Thyroid gland (tissue), 4 donors: ENCODE results near the gene CAMP.

Experiments
- POLR2A ChIP-seq, 2 donors: fragments of 450-650 bp; IDR thresholded peaks; one replicate each; pipeline ENCODE4 v1.6.1; 2017; ENCODE audit warnings: antibody characterized with exemption in 2 of 2, mild to moderate bottlenecking in 2 of 2, moderate library complexity in 1 of 2
- TF ChIP-seq, protein P1 (sequence below), 6 experiments: fragments of 200-600 bp in 3 of 6; fragments of 450-650 bp in 3 of 6; sonication (generic) in 3 of 6; IDR thresholded peaks; one replicate each; pipeline ENCODE4 v1.5.1; 2016 to 2019; ENCODE audit warnings: antibody characterized with exemption in 6 of 6, mild to moderate bottlenecking in 2 of 6, inconsistent platforms in 1 of 6, moderate library complexity in 1 of 6

GRCh38 chr3:48238531-48239085, 15.3 kb downstream of the CAMP start:
- no peak for TF ChIP-seq POLR2A (IDR thresholded peaks at IDR 0.05)
- TF ChIP-seq, protein P1, sequence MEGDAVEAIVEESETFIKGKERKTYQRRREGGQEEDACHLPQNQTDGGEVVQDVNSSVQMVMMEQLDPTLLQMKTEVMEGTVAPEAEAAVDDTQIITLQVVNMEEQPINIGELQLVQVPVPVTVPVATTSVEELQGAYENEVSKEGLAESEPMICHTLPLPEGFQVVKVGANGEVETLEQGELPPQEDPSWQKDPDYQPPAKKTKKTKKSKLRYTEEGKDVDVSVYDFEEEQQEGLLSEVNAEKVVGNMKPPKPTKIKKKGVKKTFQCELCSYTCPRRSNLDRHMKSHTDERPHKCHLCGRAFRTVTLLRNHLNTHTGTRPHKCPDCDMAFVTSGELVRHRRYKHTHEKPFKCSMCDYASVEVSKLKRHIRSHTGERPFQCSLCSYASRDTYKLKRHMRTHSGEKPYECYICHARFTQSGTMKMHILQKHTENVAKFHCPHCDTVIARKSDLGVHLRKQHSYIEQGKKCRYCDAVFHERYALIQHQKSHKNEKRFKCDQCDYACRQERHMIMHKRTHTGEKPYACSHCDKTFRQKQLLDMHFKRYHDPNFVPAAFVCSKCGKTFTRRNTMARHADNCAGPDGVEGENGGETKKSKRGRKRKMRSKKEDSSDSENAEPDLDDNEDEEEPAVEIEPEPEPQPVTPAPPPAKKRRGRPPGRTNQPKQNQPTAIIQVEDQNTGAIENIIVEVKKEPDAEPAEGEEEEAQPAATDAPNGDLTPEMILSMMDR (IDR thresholded peaks at IDR 0.05), result no peak
